Hippocampal formation (tissue), 2 donors: ENCODE results near the gene RETN.

Source experiments
- DNase-seq, 2 donors: peaks; one replicate each; lab custom pipeline; 2025; lab: John Stamatoyannopoulos, UW

RETN gene

DNA sequence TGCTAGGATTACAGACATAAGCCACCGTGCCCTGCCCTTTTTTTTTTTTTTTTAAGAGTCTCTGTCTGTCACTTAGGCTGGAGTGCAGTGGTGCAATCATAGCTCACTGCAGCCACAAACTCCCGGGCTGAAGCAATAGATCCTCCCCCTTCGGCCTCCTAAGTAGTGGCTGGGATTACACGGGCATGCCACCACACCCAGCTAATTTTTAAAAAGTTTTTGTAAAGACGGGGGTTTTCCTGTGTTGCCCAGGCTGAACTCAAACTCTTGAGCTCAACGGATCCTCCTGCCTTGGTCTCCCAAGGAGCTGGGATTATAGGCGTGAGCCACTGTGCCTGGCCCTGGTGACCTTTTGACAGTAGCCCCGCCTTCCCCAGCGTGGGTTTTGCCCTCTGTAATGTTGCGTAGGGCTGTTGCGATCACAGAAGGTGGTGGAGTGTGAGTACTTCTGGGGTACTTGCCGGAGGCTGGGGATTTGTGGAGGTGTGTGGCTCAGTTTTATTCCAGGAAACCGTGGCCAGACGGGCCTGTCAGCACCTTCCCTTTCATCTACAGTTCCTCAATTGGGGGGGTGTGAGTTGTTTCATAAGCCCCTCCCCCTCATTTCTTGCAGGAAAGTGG is 11.6 kb upstream of the RETN start:
- no peak for DNase-seq

DNA sequence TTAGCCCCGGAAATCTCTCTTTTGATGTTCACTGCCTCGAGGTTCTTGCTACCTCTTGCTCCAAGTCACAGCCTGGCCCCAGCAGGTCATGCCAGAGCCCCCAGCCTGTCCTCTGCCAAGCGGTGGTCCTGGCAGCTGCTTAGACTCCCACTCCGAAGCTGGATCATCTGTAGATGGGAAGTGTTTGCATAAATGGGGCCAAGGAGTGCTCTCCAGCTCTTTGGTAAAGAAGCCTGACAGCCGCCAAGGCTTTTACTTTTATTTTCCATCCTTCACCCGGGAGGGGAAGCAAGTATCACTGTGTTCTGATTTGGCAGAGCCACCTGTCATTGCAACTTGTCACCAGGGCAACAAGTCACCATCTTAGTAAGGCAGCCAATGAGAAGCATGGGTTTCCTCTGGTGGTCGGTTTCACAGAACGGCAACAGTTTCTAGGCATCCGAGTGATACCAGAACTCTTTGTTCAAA is 10.6 kb upstream of the RETN start:
- peak in 1 of 2 donors; percentile 46 for DNase-seq

DNA sequence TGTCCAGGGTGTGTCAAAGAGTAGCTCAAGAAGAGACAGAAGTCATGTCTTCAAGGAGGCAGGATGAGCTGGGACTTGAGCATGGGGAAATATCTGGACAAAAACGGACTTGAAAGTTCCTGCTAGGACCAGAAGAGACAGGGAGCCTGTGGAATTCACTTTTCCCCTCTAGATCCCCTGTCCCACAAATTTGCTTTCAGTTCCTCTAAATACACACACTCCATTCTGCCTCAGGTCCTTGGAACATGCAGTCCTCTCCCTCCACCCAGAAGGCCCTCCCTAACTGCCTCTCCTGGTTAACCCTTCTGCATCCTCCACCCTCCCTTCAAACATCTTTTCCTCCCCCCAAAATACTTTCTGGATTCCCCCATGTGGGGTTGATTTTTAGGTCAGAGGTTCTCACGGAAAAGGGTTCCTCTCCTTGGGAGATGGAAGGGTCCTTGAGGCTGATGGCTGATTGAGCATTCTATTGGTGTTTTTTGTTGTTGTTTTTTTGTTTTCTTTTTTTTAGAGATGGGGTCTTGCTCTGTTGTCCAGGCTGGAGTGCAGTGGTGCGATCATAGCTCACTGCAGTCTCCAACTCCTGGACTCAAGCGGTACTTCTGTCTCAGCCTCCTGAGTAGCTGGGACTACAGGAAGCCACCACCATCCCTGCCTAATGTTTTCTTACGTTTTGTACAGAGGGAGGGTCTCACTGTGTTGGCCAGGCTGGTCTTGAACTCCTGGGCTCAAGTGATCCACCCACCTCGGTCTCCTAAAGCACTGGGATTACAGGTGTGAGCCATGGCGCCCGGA is 6.9 kb upstream of the RETN start:
- DNase-seq = no peak

DNA sequence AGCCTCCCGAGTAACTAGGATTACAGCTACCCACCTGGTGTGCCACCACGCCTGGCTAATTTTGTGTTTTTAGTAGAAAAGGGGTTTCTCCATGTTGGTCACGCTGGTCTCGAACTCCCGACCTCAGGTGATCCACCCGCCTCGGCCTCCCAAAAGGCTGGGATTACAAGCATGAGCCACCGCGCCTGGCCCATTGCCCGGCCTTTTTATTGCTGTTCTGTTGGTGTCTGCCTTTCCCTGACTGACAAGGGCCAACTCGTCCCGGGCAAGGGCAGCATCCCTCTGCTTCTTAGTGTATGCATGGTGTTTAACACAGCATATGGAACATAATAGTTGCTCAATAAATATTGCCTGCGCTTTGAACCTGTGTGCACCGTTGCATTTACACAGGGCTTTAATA is 6.2 kb upstream of the RETN start:
- DNase-seq = no peak

DNA sequence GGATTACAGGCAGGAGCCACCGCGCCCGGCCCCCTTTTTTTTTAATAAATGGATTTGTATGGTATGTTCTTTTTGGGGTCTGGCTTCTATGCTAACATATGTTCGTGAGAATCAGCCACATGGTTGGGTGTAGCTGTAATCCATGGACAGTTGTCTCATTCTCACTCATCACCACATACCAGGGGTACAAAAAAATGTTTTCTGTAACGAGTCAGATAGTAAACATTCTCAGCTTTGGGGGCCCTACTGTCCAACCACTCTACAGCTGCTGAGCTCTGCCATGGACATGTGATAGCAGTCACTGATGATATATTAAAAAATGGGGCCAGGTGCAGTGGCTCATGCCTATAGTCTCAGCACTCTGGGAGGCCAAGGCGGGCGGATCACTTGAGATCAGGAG is 5.1 kb upstream of the RETN start:
- no peak for DNase-seq

DNA sequence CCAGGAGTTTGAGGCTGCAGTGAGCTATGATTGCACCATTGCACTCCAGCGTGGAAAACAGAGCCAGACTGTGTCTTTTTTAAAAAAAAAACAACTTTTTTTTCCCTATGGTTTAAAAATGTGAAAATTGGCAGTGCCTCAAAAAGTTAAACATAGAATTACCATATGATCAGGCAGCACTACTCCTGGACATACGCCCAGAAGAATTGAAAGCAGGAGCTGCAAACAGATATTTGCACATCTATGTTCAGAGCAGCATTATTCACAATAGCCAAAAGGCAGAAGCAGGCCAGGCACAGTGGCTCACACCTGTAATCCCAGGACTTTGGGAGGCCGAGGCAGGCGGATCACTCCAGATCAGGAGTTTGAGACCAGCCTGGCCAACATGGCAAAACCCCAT is 3.8 kb upstream of the RETN start:
- peak in 1 of 2 donors; percentile 19 for DNase-seq

DNA sequence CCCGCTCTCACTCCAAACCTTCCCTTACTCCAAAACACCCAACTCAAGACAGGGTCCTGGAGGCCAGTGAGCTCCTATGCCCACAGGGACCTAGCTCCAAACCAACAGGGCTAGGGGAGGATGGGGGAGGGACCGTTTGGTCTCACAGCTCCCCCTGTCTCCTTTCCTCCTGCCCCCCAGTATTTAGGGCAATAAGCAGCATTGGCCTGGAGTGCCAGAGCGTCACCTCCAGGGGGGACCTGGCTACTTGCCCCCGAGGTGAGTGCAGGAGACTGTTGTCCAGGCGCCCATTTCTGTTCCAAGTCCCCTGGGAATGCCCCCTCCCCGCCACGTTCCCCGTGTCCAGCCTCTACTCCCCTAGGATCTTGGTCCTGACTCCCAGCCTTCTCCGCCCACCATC is 792 bp downstream of the RETN start:
- no peak for DNase-seq

DNA sequence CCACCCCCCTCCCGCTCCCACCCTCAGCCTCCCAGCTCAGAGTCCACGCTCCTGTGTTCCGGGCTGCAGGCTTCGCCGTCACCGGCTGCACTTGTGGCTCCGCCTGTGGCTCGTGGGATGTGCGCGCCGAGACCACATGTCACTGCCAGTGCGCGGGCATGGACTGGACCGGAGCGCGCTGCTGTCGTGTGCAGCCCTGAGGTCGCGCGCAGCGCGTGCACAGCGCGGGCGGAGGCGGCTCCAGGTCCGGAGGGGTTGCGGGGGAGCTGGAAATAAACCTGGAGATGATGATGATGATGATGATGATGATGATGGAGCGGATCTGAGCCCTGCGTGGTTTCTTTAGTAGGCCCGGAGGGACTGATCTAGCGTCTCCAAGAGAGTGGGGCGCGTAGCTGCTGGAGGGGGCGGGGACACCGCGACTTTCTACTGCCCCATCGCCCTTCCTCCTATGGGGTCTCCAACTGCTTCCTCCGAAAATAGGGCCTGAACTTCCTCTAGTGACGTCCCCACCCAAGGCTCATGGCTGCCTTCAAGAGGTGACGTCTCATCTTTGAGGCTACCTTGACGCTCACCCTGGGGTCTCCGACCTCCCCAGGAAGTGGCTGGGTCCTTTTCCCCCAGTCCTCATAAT is 1.4 kb downstream of the RETN start:
- DNase-seq = no peak

DNA sequence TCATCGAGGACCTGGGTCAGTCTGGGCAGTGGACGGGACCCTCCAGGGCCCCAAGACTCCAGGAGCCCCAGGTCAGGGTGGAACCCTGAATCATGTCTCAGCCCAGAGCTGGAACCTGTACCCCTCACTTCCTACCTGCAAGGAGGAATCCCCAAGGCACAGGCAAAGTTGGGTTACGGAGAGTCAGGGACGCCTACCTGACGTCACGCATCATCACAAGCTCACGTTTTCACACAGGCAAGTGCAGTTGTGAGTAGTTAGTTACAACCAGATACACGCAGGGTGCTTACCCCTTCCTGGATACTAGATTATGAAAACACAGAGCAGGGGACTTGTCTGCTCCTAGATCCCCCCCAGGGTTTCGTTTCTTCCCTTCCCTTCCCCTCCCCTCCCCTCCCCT is 1.9 kb downstream of the RETN start:
- no peak for DNase-seq

DNA sequence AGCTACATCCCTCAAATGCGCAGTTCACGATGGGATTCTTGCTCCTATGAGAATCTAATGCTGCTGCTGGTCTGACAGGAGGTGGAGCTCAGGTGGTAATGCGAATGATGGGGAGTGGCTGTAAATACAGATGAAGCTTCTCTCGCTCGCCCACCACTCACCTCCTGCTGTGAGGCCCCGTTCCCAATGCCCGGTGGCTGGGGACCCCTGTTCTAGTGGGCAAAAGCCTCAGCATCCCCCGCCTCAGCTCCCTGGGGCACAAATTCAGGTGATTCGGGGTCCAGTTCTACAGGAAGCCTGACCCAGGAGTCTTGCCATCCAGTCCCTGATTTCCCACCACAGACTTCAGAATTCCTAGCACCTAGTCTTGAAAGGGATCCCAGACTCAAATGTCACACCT is 3.7 kb downstream of the RETN start:
- DNase-seq = no peak

DNA sequence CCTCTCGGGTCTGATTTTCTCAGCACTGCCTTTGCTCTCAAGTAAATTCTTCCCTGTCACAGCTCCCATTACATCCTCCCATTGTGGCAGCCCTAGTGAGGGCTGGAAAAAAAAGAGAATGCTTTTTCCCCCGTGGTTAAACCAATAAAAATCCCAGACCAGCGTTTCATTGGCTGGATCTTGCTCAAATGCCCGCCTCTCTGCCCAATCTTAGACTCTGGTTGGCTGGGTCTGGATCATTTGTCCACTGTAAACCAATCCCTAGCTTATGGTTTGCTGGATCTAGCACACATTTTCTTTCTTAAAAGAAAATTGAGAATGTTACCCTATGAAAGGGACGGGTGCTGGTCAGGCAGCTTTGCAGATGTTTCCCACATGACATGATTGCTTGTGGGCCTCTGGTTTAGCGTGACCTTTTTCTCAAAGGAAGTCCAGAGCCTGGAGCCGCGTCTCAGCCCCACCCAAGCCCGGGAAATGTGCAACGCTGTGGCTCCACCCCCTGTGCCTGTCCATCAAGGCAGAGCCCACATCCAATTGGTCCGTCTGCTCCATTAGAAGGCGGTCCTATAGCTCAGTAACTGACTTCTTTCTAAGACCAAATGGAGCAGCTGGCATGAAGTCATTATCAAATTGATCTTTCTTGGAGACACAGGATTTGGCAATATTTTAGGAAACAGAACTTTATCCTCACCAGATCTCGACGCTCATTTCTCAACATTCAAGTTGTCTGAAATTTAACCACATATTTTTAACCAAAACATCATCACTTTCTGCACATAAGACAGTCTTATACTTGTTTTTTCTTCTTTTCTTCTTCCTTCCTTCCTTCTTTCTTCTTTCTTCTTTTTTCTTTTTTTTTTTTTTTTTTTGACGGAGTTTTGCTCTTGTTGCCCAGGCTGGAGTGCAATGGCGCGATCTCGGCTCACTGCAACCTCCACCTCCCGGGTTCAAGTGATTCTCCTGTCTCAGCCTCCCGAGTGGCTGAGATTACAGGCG is 5.5 kb downstream of the RETN start:
- no peak for DNase-seq

DNA sequence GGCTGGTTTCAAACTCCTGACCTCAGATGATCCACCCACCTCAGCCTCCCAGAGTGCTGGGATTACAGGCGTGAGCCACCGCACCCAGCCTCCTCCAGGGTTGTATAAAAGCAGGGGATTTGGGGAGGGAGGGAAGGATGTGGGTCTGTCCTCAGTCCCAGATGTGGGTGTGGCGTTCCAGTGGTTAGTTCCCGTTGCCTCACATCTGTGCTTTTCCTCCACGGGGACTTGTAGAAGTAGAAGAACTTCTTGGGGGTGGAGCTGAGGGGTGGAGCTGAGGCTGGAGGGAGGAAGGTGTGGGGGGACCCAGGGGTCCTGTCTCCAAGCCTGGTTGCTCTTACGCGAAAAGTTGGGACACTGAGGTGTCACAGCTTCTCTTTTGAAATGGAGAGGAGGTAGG is 7.5 kb downstream of the RETN start:
- DNase-seq = no peak

DNA sequence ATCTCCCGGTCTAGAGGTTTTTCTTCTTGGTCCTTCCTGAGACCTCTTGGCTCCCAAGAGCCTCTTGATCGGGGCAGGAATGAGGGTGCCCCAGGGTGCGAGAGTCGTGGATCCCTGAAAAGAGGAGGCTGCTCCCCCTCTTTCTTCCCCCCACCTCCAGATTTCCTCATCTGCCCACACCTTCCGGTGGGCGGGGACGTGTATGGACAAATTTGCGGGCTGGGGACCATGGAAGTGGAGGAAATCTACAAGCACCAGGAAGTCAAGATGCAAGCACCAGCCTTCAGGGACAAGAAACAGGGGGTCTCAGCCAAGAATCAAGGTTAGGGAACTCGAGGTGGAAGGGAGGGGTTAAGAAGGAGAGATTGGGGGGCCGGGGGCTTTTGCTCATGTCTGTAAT is 8.0 kb downstream of the RETN start, which contains the start of gene MCEMP1:
Gene MCEMP1 (plus strand): TSS at position 237 of the 400 bp plus-strand sequence. CDS start 31 bp downstream, at position 268.
- no peak for DNase-seq

DNA sequence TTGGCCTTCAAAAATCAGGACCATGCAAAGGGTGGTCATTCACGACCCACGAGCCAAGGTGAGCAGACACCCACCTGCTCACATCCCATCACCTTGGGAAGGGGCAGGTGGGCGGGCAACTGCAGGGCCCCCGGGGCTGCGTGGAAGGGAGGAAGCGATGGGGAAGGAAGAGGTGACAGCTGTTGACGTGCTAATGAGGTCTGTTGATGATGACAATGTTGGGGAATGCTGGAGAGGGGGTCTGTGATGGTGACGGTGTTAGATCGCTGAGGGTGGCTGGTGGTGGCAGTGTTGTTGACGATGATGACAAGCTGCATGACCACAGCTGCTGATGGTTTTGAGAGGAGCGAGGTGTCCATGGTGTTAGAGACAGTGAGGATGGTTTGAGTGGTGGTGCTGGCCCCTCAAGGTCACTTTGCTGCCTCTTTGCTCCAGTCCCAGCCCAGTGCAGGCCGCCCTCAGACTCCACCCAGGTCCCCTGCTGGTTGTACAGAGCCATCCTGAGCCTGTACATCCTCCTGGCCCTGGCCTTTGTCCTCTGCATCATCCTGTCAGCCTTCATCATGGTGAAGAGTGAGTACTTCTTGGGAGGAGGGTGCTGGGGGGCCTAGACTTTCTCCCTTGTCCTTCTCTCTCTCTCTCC is 8.9 kb downstream of the RETN start:
- no peak for DNase-seq

DNA sequence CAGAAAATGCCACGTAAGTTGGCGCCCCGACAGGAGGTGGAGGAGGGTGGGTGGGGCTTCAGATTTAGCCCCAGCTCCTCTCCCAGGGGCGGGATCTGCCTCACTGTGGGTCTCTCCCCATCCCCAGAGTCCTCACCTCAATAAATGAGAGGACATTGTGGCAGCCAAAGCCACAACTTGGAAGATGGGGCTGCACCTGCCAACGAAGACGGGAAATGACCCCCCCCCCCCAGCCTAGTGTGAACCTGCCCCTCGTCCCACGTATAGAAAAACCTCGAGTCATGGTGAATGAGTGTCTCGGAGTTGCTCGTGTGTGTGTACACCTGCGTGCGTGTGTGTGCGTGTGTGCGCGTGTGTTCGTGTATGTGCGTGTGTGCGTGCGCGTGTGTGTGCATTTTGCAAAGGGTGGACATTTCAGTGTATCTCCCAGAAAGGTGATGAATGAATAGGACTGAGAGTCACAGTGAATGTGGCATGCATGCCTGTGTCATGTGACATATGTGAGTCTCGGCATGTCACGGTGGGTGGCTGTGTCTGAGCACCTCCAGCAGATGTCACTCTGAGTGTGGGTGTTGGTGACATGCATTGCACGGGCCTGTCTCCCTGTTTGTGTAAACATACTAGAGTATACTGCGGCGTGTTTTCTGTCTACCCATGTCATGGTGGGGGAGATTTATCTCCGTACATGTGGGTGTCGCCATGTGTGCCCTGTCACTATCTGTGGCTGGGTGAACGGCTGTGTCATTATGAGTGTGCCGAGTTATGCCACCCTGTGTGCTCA is 10.3 kb downstream of the RETN start:
- DNase-seq = no peak

DNA sequence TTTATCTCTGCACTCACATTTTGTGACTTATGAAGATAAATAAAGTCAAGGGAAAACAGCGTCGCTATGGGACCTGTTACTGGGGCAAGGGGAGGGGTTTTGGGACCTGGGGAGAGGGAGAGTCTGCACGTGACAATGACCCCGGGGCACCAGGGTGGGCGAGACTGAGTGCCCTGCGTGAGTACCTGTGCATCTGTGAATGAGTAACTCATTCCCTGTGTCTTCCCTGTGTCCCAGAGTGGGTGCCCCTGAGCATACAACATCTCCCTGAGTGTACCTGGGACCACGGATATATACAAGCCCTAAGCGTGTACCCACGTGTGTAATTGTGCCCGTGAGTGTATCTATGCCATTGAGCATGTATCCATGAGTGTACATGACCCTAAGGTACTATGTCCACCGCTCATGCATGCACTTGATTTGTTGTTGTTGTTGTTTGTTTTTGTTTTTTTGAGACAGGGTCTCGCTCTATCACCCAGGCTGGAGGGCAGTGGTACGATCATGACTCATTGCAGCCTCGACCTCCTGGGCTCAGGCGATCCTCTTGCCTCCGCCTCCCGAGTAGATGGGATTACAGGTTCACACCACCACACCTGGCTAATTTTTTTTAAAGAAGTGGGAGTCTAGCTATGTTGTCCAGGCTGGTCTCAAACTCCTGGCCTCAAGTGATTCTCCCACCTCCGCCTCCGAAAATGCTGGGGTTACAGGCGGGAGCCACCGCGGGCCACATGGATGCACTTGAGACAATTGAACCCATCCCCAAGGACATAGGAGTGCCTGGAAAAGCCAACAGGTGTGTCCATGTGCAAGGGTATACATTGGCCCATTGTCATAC is 11.1 kb downstream of the RETN start:
- no peak for DNase-seq

DNA sequence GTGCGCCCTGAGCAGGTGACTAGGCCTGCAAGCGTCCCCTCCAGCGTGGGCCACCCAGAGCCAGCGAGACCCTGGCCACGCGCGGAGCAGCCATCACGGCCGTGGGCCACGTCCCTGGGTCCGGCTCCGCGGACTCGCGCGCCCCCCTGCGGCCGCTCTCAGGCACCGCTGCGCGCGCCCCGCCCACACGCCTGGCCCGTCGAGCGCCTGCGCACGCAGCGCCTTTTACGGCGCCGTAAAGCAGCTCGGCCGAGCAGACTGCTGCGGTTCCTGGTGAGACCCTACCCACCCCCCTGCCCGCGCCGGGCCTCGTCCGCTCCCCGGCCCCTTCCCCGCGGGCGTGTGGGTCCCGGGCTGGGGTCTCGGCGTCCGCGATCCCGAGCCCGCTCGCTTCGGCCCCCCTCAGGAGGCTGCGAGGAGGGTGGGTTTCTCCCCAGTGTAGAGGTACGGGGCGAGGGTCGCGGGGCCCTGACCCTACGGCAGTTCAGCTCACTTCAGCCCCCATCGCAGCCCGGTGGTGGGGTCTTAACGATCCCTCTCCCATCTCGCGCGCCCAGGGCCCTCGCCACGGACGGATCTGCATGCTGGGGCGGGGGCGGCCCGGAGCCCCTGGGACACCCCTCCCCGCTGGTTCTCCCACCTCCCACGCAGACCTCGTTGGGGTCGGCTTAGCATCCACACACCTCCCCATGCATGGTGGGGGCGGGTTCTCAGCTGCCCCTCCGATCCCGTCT is 11.9 kb downstream of the RETN start, which contains the start of gene TRAPPC5:
Gene TRAPPC5 (plus strand): TSS at position 228 of the 734 bp plus-strand sequence. CDS start 1,421 bp downstream, outside the sequence.
- DNase-seq = peak; percentile 62 to 77

DNA sequence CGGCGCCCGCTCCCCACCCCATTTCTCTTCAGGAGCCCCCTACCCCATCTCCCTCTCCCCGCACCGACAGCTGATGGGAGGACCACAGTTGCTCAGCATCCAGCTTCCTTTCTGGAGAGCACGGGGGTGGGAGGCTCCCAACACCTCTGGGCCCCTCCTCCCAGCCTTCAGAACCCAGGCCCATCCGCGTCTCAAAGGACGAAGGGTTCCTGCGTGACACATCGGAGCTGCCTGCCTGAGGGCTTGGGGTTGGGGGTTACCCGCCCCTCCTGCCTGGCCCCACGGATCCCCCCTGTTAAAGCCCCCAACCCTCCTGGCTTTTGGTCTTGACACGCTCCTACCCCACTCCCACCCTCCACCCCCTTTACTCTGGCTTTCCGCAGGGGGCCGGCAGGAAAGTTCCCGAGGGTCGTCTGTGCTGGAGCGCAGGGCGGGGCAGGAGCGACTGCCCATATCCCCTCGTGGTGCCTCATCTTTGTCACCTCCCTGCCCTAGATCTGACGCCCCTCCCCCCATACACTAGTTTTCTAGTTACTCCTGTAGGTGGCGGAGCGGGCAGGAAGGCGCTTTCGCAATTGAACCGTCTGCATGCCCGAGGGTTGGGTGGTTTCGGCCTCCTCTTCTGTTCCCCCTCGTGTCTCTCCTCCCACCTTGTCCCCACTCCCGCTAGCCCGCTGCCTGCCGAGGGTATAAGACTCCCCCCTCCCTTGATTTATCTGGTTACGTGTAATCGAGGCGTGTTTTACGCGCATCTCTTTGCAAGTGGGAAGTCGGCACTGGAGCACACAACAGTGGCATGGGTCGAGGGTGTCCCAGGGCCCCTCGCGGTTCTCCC is 12.7 kb downstream of the RETN start:
- DNase-seq = peak in 1 of 2 donors; percentile 23
